ENCODE results near the gene PAQR4.
A peak's percentile ranks its signal among the peaks of the same experiment; 100 is the strongest.

Gene PAQR4

DNA sequence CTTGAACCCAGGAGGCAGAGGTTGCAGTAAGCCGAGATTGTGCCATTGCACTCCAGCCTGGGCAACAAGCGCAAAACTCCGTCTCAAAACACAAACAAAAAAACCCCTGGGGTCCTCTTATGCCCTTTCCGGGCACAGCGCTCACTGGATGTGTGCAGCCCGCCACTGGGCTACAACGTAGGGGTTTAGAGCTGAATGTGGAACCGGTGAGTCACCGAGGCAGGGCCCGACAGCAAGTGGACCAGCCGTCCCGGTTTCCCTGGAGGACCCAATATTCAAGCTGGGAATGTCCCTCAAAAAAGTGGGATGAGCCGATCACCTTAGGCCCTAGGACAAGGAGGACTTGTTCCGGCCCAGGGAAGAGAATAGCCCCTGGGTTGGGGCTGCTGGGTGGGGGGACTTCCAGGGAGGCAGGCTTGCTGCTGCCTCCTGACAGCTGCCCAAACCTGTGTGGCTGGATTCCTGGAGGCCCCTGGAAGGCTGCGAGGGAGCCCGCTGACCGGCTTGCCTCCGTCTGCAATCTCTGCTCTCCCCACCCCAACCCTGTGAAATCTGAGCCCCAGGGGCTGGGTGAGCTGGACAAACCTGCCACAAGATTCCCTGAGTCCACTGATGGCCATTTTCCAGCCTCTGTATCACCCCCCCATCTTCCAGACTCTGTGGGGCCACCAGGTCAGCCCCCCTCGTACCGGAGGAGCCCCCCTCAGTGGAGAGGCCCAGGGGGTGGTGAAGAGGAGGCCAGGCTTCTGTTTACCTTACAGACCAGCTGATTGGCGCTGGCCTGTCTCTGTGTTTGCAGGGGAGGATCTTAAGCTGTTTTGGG lies 40.6 kb downstream of the PAQR4 start:
- TF ChIP-seq, protein P1, sequence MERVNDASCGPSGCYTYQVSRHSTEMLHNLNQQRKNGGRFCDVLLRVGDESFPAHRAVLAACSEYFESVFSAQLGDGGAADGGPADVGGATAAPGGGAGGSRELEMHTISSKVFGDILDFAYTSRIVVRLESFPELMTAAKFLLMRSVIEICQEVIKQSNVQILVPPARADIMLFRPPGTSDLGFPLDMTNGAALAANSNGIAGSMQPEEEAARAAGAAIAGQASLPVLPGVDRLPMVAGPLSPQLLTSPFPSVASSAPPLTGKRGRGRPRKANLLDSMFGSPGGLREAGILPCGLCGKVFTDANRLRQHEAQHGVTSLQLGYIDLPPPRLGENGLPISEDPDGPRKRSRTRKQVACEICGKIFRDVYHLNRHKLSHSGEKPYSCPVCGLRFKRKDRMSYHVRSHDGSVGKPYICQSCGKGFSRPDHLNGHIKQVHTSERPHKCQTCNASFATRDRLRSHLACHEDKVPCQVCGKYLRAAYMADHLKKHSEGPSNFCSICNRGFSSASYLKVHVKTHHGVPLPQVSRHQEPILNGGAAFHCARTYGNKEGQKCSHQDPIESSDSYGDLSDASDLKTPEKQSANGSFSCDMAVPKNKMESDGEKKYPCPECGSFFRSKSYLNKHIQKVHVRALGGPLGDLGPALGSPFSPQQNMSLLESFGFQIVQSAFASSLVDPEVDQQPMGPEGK (CRISPR knock-in tag; IDR thresholded peaks at IDR 0.05; ENCODE audit: borderline replicate concordance) = no peak
- TF ChIP-seq OSR1 (CRISPR knock-in tag; IDR thresholded peaks at IDR 0.05) (no peak), TOX (CRISPR knock-in tag; IDR thresholded peaks at IDR 0.05; ENCODE audit: borderline replicate concordance) (no peak), ZC3H10 (CRISPR knock-in tag; IDR thresholded peaks at IDR 0.05) (no peak), SNAI2 (CRISPR knock-in tag; IDR thresholded peaks at IDR 0.05) (no peak), ISL1 (CRISPR knock-in tag; IDR thresholded peaks at IDR 0.05) (no peak)
- peak; percentile 14; the same call in 2 of the 3 replicates for ATAC-seq

DNA sequence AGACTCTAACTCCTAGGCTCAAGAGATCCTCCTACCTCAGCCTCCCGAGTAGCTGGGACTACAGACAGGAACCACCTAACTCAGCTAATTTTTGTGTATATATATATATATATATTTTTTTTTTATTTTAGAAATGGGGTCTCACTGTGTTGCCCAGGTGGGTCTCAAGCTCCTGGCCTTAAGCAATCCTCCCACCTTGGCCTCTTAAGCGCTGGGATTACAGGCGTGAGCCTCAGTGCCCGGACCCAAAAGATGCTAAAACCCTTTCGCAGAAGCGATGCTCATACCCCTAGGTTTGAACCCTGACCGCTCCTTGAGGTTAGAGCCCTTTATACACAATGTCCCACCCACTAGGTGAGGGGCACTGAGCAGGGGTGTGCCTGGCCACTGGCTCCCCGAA lies 41.4 kb downstream of the PAQR4 start:
- ATAC-seq = no peak
- TF ChIP-seq ISL1 (CRISPR knock-in tag; IDR thresholded peaks at IDR 0.05) (no peak), BACH2 (CRISPR knock-in tag; IDR thresholded peaks at IDR 0.05; ENCODE audit: borderline replicate concordance) (no peak), SNAI2 (CRISPR knock-in tag; IDR thresholded peaks at IDR 0.05) (no peak), ESRRG (CRISPR knock-in tag; IDR thresholded peaks at IDR 0.05) (no peak), TCF4 (CRISPR knock-in tag; IDR thresholded peaks at IDR 0.05; ENCODE audit: borderline replicate concordance) (no peak), ZNF565 (CRISPR knock-in tag; conservative IDR thresholded peaks at IDR 0.05; ENCODE audit: low read depth) (no peak), ARNTL (CRISPR knock-in tag; IDR thresholded peaks at IDR 0.05; ENCODE audit: borderline replicate concordance, low read depth) (no peak), TOX (CRISPR knock-in tag; IDR thresholded peaks at IDR 0.05; ENCODE audit: borderline replicate concordance) (no peak), ZC3H10 (CRISPR knock-in tag; IDR thresholded peaks at IDR 0.05) (no peak), ZFP3 (CRISPR knock-in tag; IDR thresholded peaks at IDR 0.05) (no peak), GLIS3 (CRISPR knock-in tag; IDR thresholded peaks at IDR 0.05) (no peak), RARB (CRISPR knock-in tag; IDR thresholded peaks at IDR 0.05) (no peak), ZFP30 (CRISPR knock-in tag; IDR thresholded peaks at IDR 0.05) (no peak), CSDC2 (CRISPR knock-in tag; IDR thresholded peaks at IDR 0.05) (no peak), PPARA (CRISPR knock-in tag; IDR thresholded peaks at IDR 0.05; ENCODE audit: borderline replicate concordance) (no peak), OSR1 (CRISPR knock-in tag; IDR thresholded peaks at IDR 0.05) (no peak), ZNF70 (CRISPR knock-in tag; IDR thresholded peaks at IDR 0.05) (no peak)
- TF ChIP-seq, protein P2, sequence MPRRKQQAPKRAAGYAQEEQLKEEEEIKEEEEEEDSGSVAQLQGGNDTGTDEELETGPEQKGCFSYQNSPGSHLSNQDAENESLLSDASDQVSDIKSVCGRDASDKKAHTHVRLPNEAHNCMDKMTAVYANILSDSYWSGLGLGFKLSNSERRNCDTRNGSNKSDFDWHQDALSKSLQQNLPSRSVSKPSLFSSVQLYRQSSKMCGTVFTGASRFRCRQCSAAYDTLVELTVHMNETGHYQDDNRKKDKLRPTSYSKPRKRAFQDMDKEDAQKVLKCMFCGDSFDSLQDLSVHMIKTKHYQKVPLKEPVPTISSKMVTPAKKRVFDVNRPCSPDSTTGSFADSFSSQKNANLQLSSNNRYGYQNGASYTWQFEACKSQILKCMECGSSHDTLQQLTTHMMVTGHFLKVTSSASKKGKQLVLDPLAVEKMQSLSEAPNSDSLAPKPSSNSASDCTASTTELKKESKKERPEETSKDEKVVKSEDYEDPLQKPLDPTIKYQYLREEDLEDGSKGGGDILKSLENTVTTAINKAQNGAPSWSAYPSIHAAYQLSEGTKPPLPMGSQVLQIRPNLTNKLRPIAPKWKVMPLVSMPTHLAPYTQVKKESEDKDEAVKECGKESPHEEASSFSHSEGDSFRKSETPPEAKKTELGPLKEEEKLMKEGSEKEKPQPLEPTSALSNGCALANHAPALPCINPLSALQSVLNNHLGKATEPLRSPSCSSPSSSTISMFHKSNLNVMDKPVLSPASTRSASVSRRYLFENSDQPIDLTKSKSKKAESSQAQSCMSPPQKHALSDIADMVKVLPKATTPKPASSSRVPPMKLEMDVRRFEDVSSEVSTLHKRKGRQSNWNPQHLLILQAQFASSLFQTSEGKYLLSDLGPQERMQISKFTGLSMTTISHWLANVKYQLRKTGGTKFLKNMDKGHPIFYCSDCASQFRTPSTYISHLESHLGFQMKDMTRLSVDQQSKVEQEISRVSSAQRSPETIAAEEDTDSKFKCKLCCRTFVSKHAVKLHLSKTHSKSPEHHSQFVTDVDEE (CRISPR knock-in tag; IDR thresholded peaks at IDR 0.05) = no peak

DNA sequence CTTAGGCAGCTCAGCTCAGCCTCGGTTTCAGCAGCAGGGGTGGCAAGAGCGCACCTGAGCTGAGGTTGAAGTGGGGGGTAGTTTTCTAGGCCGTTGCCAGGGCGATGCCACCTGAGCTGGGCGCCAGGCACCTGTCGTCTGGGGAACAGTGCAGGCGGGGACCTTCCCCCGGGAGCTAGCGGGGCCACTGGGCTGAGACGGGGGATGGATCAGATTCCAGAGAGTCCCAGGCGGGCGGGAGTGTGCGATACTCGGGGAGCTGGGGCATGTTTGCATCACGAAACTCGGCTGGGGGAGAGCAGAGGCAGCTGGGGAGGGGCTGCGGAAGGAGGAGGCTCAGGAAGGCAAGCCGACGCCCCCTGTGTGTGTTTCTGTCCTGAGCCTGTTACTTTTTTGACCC lies 43.1 kb downstream of the PAQR4 start:
- ATAC-seq = no peak
- TF ChIP-seq TCF4 (CRISPR knock-in tag; IDR thresholded peaks at IDR 0.05; ENCODE audit: borderline replicate concordance) (no peak), OSR1 (CRISPR knock-in tag; IDR thresholded peaks at IDR 0.05) (no peak), ESRRG (CRISPR knock-in tag; IDR thresholded peaks at IDR 0.05) (no peak), ISL1 (CRISPR knock-in tag; IDR thresholded peaks at IDR 0.05) (no peak), ZNF8 (CRISPR knock-in tag; IDR thresholded peaks at IDR 0.05) (no peak), PPARA (CRISPR knock-in tag; IDR thresholded peaks at IDR 0.05; ENCODE audit: borderline replicate concordance) (no peak), CSRNP3 (CRISPR knock-in tag; IDR thresholded peaks at IDR 0.05) (no peak), ZFP30 (CRISPR knock-in tag; IDR thresholded peaks at IDR 0.05) (no peak), ZNF565 (CRISPR knock-in tag; conservative IDR thresholded peaks at IDR 0.05; ENCODE audit: low read depth) (no peak), POU6F1 (CRISPR knock-in tag; IDR thresholded peaks at IDR 0.05; ENCODE audit: borderline replicate concordance, low read depth) (no peak)
- TF ChIP-seq, protein P3, sequence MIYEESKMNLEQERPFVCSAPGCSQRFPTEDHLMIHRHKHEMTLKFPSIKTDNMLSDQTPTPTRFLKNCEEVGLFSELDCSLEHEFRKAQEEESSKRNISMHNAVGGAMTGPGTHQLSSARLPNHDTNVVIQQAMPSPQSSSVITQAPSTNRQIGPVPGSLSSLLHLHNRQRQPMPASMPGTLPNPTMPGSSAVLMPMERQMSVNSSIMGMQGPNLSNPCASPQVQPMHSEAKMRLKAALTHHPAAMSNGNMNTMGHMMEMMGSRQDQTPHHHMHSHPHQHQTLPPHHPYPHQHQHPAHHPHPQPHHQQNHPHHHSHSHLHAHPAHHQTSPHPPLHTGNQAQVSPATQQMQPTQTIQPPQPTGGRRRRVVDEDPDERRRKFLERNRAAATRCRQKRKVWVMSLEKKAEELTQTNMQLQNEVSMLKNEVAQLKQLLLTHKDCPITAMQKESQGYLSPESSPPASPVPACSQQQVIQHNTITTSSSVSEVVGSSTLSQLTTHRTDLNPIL (CRISPR knock-in tag; IDR thresholded peaks at IDR 0.05; ENCODE audit: low read depth) = no peak
- TF ChIP-seq, protein P2 (CRISPR knock-in tag; IDR thresholded peaks at IDR 0.05) = no peak
